Peyer's patch (tissue), 4 donors: ENCODE data around the gene MACROD2.

Source experiments
- POLR2A ChIP-seq, 2 donors: fragments of 450-650 bp; IDR thresholded peaks; one replicate each; pipeline ENCODE4 v1.5.1; 2017; ENCODE audit warnings: antibody characterized with exemption in 2 of 2, mild to moderate bottlenecking in 2 of 2, moderate library complexity in 2 of 2
- TF ChIP-seq, protein P1 (sequence below), 6 experiments: fragments of 450-650 bp in 4 of 6; fragments of 200-600 bp in 2 of 6; sonication (generic) in 1 of 6; IDR thresholded peaks; one replicate each; pipeline ENCODE4 v1.5.1; 2017 to 2019; ENCODE audit warnings: antibody characterized with exemption in 6 of 6, mild to moderate bottlenecking in 3 of 6, moderate library complexity in 1 of 6

DNA sequence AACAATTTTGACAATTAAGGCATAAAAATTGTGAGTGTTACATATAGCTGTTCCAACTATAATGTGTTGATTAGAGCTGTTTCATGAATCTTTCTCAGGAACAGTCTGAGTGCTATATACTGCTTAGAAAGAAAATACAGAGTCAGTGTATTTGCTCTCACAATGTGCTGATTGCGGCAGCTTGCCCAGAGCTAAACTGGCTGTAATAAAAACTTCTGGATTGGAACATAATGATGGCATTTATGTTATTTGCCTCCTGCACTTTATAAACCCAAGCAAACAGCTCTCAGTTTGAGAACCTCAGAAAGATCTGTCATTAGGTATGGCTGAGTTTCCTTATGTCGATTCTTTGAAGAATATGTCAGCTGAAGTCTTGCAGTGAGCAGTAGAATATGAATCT lies 312.6 kb downstream of the MACROD2 start:
- TF ChIP-seq, protein P1, sequence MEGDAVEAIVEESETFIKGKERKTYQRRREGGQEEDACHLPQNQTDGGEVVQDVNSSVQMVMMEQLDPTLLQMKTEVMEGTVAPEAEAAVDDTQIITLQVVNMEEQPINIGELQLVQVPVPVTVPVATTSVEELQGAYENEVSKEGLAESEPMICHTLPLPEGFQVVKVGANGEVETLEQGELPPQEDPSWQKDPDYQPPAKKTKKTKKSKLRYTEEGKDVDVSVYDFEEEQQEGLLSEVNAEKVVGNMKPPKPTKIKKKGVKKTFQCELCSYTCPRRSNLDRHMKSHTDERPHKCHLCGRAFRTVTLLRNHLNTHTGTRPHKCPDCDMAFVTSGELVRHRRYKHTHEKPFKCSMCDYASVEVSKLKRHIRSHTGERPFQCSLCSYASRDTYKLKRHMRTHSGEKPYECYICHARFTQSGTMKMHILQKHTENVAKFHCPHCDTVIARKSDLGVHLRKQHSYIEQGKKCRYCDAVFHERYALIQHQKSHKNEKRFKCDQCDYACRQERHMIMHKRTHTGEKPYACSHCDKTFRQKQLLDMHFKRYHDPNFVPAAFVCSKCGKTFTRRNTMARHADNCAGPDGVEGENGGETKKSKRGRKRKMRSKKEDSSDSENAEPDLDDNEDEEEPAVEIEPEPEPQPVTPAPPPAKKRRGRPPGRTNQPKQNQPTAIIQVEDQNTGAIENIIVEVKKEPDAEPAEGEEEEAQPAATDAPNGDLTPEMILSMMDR (IDR thresholded peaks at IDR 0.05), result no peak
- no peak for TF ChIP-seq POLR2A (IDR thresholded peaks at IDR 0.05)
